ENCODE results near the gene ALOX12B.
"Not testable (repeated sequence)": the region's sequence is repeated elsewhere in the genome, so short reads cannot be mapped to it uniquely, and the experiment has no call there.

ALOX12B gene

GRCh38 chr17:8063761-8064534 is 23.6 kb downstream of the ALOX12B start:
- no peak for DNase-seq

GRCh38 chr17:8062807-8063483 is 24.6 kb downstream of the ALOX12B start:
- DNase-seq = no peak

- no peak for DNase-seq
These were observed 25.1 kb downstream of the ALOX12B start for GRCh38 chr17:8062435-8062806.

GRCh38 chr17:8061851-8062250 is 25.7 kb downstream of the ALOX12B start:
- DNase-seq = not testable (repeated sequence)

GRCh38 chr17:8060274-8060673 is 27.2 kb downstream of the ALOX12B start:
- peak; percentile 79 for DNase-seq

- no peak for DNase-seq
These were observed 28.4 kb downstream of the ALOX12B start for GRCh38 chr17:8059131-8059530.

GRCh38 chr17:8057691-8058114 is 29.8 kb downstream of the ALOX12B start:
- DNase-seq = peak; percentile 83

GRCh38 chr17:8056976-8057625 is 30.4 kb downstream of the ALOX12B start:
- DNase-seq = no peak

- DNase-seq = peak; percentile 80
These were observed 31.1 kb downstream of the ALOX12B start for GRCh38 chr17:8056232-8056975.

- DNase-seq = no peak
These were observed 31.7 kb downstream of the ALOX12B start for GRCh38 chr17:8055851-8056231.

GRCh38 chr17:8053600-8053999 is 33.9 kb downstream of the ALOX12B start:
- DNase-seq = no peak

GRCh38 chr17:8052256-8053252 is 35.0 kb downstream of the ALOX12B start:
- DNase-seq = no peak

- no peak for DNase-seq
These were observed 35.7 kb downstream of the ALOX12B start for GRCh38 chr17:8051831-8052230.

GRCh38 chr17:8048736-8049135 is 38.8 kb downstream of the ALOX12B start:
- DNase-seq = no peak

GRCh38 chr17:8048236-8048635 is 39.3 kb downstream of the ALOX12B start:
- no peak for DNase-seq

- no peak for DNase-seq
These were observed 39.8 kb downstream of the ALOX12B start for GRCh38 chr17:8047769-8048110.

- DNase-seq = no peak
These were observed 40.4 kb downstream of the ALOX12B start for GRCh38 chr17:8046929-8047768.

GRCh38 chr17:8046306-8046928 is 41.1 kb downstream of the ALOX12B start:
- no peak for DNase-seq

GRCh38 chr17:8044819-8045810 is 42.4 kb downstream of the ALOX12B start:
- DNase-seq = no peak

All from activated CD4-positive, alpha-beta T cell treated with anti-CD3 and anti-CD28 coated beads, Interleukin-10, Interleukin-2, amounts not matched to agents 100 ng/mL and 50 ng/mL, durations not matched to agents 16 hours and 8 hours (primary cell).